Neural crest cell (in vitro differentiated cells): ENCODE results near the gene BPIFB1. TPM values are rescaled to one million over a fixed set of nuclear protein-coding genes. Genes with fewer than 3 reads are reported as not detected.

ENCODE experiments used
- DNase-seq: peaks from one replicate; pipeline ENCODE4 v3.0.0; 2021; ENCODE audit warnings: low read depth, mixed read lengths, low spot score
- H3K27ac Mint-ChIP-seq: one replicate; pipeline ENCODE4 v1.8.0; 2021; ENCODE audit warnings: mild to moderate bottlenecking, mixed read lengths; ENCODE audit not compliant: unreplicated experiment
- H3K27me3 Mint-ChIP-seq: 2 replicates; pipeline ENCODE4 v1.8.0; 2021; ENCODE audit warnings: low read depth, mild to moderate bottlenecking, mixed read lengths
- H3K36me3 Mint-ChIP-seq: 2 replicates; pipeline ENCODE4 v1.8.0; 2021; ENCODE audit warnings: low read depth, mild to moderate bottlenecking, mixed read lengths
- H3K4me1 Mint-ChIP-seq: 2 replicates; pipeline ENCODE4 v1.8.0; 2021; ENCODE audit warnings: mixed read lengths
- H3K4me3 Mint-ChIP-seq: one replicate; pipeline ENCODE4 v1.8.0; 2021; ENCODE audit warnings: mild to moderate bottlenecking, mixed read lengths
- H3K9me3 Mint-ChIP-seq: 2 replicates; pipeline ENCODE4 v1.8.0; 2021; ENCODE audit warnings: mixed read lengths
- CTCF ChIP-seq: fragments of 200-600 bp; sonication (generic); conservative IDR thresholded peaks from 2 replicates; pipeline ENCODE4 v1.5.0; 2021; ENCODE audit warnings: antibody characterized with exemption, mild to moderate bottlenecking
- total RNA-seq: library from RNA; stranded (reverse); gene quantifications from 2 replicates; pipeline ENCODE4 v1.2.1, GENCODE V29; 2021

Gene BPIFB1
- total RNA-seq, 1 donor from 2014 or later: not detected

GRCh38 chr20:33351696-33352095, 68.7 kb downstream of the BPIFB1 start:
- H3K4me3 Mint-ChIP-seq: no peak overlapping the region
- TF ChIP-seq CTCF: no peak
- peaks cover 14% of the 10 kb centered on the region for H3K36me3 Mint-ChIP-seq
- no peak for DNase-seq
- H3K27me3 Mint-ChIP-seq: no peaks in the 10 kb centered on the region
- H3K9me3 Mint-ChIP-seq: no peaks in the 10 kb centered on the region
- peak overlapping the region; percentile 8 for H3K27ac Mint-ChIP-seq
- no peaks in the 10 kb centered on the region for H3K4me1 Mint-ChIP-seq

- TF ChIP-seq CTCF: no peak
- DNase-seq: no peak
- no peaks in the 10 kb centered on the region for H3K4me1 Mint-ChIP-seq
- H3K4me3 Mint-ChIP-seq: no peak overlapping the region
- H3K27ac Mint-ChIP-seq: no peak overlapping the region
- no peaks in the 10 kb centered on the region for H3K27me3 Mint-ChIP-seq
- no peaks in the 10 kb centered on the region for H3K9me3 Mint-ChIP-seq
- H3K36me3 Mint-ChIP-seq: peaks cover 14% of the 10 kb centered on the region
Measured at GRCh38 chr20:33352258-33353012, 69.4 kb downstream of the BPIFB1 start.

- Mint-ChIP-seq H3K27me3 (no peaks in the 10 kb centered on the region), H3K36me3 (peaks cover 14% of the 10 kb centered on the region), H3K4me1 (no peaks in the 10 kb centered on the region), H3K4me3 (no peak overlapping the region), H3K9me3 (no peaks in the 10 kb centered on the region), H3K27ac (no peak overlapping the region)
- no peak for TF ChIP-seq CTCF
- no peak for DNase-seq
Measured at GRCh38 chr20:33353013-33353402, 70.0 kb downstream of the BPIFB1 start.

Other genes starting within 250 kb of the BPIFB1 start
- not detected in 2 replicates for gene BPIFB3, start 229.3 kb upstream of the BPIFB1 start, total RNA-seq
- not detected in 2 replicates for gene BPIFB4, start 203.6 kb upstream of the BPIFB1 start, total RNA-seq
- gene BPIFA2, start 115.1 kb upstream of the BPIFB1 start, total RNA-seq: not detected in 2 replicates
- not detected in 2 replicates for gene BPIFA3, start 65.9 kb upstream of the BPIFB1 start, total RNA-seq
- gene BPIFA1, start 47.2 kb upstream of the BPIFB1 start, total RNA-seq: not detected in 2 replicates
- 56.3 and 58.7 TPM in 2 replicates for gene CDK5RAP1, start 118.3 kb downstream of the BPIFB1 start, total RNA-seq
- 9.4 and 10.3 TPM in 2 replicates for gene SNTA1, start 160.5 kb downstream of the BPIFB1 start, total RNA-seq
- 36.5 and 37.9 TPM in 2 replicates for gene CBFA2T2, start 206.9 kb downstream of the BPIFB1 start, total RNA-seq